ENCODE measurements around the gene PGLYRP4. TPM values are rescaled to one million over a fixed set of nuclear protein-coding genes. Genes with fewer than 3 reads are reported as not detected.

Gene PGLYRP4
- total RNA-seq, 1 experiment from 2014 or later, result not detected

DNA sequence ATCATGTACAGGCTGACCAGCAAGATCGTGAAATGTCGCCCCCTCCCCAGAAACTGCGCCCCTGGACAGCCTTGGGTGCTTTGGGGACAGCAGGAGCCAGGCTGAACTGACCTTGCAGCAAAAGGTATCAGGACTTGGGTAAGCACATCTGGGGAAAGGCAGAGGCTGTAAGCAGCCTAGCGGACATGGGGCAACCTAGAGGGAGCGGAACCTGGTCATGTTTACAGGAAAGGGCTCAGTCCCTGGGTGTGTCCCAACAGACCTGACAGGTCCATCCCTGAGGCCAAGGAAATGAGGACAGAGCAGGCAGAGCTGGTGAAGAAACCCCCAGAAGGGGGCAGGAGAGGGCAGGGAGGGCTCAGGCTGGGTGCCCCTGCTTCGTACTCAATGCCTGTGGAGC, 45.3 kb upstream of the PGLYRP4 start:
- ChIA-PET CTCF (interaction anchor here (0.6 to 5.7 kb wide), 7 partner anchors 10 to 213 kb away, joined by 3 to 34 read pairs (median 4); partner anchors contain the start of gene S100A9), POLR2A (no interaction called here)
- Mint-ChIP-seq H3K4me3 (no peak overlapping the region), H3K27me3 (ENCODE audit: low read depth) (peaks cover 4% of the 10 kb centered on the region), H3K27ac (no peak overlapping the region), H3K36me3 (no peaks in the 10 kb centered on the region), H3K9me3 (no peaks in the 10 kb centered on the region), H3K4me1 (no peaks in the 10 kb centered on the region)
- DNase-seq (ENCODE audit: low spot score) (peak; percentile 70), ATAC-seq (peak; percentile 93)
- TF ChIP-seq, protein P1, sequence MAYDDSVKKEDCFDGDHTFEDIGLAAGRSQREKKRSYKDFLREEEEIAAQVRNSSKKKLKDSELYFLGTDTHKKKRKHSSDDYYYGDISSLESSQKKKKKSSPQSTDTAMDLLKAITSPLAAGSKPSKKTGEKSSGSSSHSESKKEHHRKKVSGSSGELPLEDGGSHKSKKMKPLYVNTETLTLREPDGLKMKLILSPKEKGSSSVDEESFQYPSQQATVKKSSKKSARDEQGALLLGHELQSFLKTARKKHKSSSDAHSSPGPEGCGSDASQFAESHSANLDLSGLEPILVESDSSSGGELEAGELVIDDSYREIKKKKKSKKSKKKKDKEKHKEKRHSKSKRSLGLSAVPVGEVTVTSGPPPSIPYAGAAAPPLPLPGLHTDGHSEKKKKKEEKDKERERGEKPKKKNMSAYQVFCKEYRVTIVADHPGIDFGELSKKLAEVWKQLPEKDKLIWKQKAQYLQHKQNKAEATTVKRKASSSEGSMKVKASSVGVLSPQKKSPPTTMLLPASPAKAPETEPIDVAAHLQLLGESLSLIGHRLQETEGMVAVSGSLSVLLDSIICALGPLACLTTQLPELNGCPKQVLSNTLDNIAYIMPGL (CRISPR knock-in tag; IDR thresholded peaks at IDR 0.05), result no peak
- TF ChIP-seq, protein P2, sequence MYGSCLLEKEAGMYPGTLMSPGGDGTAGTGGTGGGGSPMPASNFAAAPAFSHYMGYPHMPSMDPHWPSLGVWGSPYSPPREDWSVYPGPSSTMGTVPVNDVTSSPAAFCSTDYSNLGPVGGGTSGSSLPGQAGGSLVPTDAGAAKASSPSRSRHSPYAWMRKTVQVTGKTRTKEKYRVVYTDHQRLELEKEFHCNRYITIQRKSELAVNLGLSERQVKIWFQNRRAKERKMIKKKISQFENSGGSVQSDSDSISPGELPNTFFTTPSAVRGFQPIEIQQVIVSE (CRISPR knock-in tag; IDR thresholded peaks at IDR 0.05; ENCODE audit: borderline replicate concordance), result no peak
- TF ChIP-seq GTF2I (CRISPR knock-in tag; conservative IDR thresholded peaks at IDR 0.05) (no peak), MXD4 (CRISPR knock-in tag; IDR thresholded peaks at IDR 0.05; ENCODE audit: borderline replicate concordance) (no peak), ESRRA (CRISPR knock-in tag; IDR thresholded peaks at IDR 0.05; ENCODE audit: borderline replicate concordance) (no peak)
- TF ChIP-seq, protein P3, sequence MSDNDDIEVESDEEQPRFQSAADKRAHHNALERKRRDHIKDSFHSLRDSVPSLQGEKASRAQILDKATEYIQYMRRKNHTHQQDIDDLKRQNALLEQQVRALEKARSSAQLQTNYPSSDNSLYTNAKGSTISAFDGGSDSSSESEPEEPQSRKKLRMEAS (CRISPR knock-in tag; IDR thresholded peaks at IDR 0.05), result no peak
- TF ChIP-seq, protein P4, sequence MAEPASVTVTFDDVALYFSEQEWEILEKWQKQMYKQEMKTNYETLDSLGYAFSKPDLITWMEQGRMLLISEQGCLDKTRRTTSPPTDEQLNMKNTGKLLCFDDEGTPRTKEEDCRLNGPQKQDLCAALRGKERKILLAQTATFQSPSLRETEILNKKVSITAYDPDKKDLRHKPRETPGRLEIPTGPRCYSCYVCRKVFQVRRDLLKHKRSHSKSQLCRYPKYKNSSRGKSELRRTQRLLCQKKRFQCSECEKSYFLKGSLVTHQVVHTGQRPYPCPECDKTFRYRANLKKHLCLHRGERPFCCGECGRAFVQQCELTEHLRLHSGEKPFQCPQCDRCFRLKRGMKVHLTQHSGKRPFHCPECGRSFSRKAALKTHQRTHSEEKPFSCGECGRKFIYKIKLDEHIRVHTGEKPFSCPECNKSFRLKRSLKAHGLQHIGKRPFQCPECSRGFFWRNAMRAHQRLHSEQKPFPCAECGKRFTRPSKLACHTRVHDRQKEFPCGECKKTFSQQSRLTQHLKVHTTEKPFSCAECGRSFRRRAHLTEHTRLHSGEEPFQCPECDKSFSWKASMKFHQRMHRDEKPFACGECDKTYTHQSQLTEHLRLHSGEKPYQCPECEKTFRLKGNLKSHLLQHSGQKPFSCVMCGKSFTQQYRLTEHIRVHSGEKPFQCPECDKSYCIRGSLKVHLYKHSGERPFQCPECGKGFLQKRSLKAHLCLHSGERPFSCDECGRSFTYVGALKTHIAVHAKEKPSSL (CRISPR knock-in tag; conservative IDR thresholded peaks at IDR 0.05), result no peak

DNA sequence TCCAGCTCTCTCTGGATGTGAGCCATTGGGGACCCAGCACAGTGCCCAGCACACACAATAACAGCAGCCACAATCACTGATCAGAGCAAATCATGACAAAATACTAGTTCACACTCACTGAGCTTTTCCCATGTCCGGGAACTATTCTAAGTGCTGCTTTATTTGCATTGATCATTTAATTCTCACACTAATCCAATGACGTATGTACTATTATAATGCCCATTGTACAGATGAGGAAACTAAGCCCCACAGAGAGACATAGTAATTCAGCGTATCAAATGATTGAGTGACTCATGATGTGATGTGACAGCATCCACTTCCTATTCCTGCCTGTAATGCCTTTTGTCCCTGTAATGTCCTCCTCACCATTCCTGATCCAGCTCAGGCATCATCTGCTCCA, 44.2 kb upstream of the PGLYRP4 start:
- H3K9me3 Mint-ChIP-seq, result no peaks in the 10 kb centered on the region
- no peak overlapping the region for H3K4me3 Mint-ChIP-seq
- DNase-seq (ENCODE audit: low spot score), result no peak
- H3K27me3 Mint-ChIP-seq (ENCODE audit: low read depth), result peaks cover 4% of the 10 kb centered on the region
- H3K27ac Mint-ChIP-seq, result no peak overlapping the region
- ChIA-PET CTCF (interaction anchor here (0.6 to 5.7 kb wide), 3 partner anchors 35 to 103 kb away, joined by 3 to 34 read pairs (median 9); partner anchors contain the start of gene S100A9), POLR2A (no interaction called here)
- no peaks in the 10 kb centered on the region for H3K4me1 Mint-ChIP-seq
- no peaks in the 10 kb centered on the region for H3K36me3 Mint-ChIP-seq
- TF ChIP-seq, protein P5, sequence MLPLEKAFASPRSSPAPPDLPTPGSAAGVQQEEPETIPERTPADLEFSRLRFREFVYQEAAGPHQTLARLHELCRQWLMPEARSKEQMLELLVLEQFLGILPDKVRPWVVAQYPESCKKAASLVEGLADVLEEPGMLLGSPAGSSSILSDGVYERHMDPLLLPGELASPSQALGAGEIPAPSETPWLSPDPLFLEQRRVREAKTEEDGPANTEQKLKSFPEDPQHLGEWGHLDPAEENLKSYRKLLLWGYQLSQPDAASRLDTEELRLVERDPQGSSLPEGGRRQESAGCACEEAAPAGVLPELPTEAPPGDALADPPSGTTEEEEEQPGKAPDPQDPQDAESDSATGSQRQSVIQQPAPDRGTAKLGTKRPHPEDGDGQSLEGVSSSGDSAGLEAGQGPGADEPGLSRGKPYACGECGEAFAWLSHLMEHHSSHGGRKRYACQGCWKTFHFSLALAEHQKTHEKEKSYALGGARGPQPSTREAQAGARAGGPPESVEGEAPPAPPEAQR (CRISPR knock-in tag; IDR thresholded peaks at IDR 0.05), result no peak
- TF ChIP-seq, protein P6, sequence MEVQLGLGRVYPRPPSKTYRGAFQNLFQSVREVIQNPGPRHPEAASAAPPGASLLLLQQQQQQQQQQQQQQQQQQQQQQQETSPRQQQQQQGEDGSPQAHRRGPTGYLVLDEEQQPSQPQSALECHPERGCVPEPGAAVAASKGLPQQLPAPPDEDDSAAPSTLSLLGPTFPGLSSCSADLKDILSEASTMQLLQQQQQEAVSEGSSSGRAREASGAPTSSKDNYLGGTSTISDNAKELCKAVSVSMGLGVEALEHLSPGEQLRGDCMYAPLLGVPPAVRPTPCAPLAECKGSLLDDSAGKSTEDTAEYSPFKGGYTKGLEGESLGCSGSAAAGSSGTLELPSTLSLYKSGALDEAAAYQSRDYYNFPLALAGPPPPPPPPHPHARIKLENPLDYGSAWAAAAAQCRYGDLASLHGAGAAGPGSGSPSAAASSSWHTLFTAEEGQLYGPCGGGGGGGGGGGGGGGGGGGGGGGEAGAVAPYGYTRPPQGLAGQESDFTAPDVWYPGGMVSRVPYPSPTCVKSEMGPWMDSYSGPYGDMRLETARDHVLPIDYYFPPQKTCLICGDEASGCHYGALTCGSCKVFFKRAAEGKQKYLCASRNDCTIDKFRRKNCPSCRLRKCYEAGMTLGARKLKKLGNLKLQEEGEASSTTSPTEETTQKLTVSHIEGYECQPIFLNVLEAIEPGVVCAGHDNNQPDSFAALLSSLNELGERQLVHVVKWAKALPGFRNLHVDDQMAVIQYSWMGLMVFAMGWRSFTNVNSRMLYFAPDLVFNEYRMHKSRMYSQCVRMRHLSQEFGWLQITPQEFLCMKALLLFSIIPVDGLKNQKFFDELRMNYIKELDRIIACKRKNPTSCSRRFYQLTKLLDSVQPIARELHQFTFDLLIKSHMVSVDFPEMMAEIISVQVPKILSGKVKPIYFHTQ (CRISPR knock-in tag; IDR thresholded peaks at IDR 0.05), result no peak
- TF ChIP-seq ZNF423 (CRISPR knock-in tag; IDR thresholded peaks at IDR 0.05) (no peak), GABPB1 (CRISPR knock-in tag; IDR thresholded peaks at IDR 0.05) (no peak), GTF2I (CRISPR knock-in tag; conservative IDR thresholded peaks at IDR 0.05) (no peak), ESRRA (CRISPR knock-in tag; IDR thresholded peaks at IDR 0.05; ENCODE audit: borderline replicate concordance) (no peak), RORB (CRISPR knock-in tag; IDR thresholded peaks at IDR 0.05) (no peak), ZNF416 (CRISPR knock-in tag; IDR thresholded peaks at IDR 0.05) (no peak)
- TF ChIP-seq, protein P7, sequence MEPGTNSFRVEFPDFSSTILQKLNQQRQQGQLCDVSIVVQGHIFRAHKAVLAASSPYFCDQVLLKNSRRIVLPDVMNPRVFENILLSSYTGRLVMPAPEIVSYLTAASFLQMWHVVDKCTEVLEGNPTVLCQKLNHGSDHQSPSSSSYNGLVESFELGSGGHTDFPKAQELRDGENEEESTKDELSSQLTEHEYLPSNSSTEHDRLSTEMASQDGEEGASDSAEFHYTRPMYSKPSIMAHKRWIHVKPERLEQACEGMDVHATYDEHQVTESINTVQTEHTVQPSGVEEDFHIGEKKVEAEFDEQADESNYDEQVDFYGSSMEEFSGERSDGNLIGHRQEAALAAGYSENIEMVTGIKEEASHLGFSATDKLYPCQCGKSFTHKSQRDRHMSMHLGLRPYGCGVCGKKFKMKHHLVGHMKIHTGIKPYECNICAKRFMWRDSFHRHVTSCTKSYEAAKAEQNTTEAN (CRISPR knock-in tag; IDR thresholded peaks at IDR 0.05), result no peak
- TF ChIP-seq, protein P8, sequence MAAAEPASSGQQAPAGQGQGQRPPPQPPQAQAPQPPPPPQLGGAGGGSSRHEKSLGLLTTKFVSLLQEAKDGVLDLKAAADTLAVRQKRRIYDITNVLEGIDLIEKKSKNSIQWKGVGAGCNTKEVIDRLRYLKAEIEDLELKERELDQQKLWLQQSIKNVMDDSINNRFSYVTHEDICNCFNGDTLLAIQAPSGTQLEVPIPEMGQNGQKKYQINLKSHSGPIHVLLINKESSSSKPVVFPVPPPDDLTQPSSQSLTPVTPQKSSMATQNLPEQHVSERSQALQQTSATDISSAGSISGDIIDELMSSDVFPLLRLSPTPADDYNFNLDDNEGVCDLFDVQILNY (CRISPR knock-in tag; IDR thresholded peaks at IDR 0.05), result no peak
- no peak for ATAC-seq
